KMS-11 (cell line): ENCODE data around the gene AUTS2.

ENCODE experiments used
- H2AFZ ChIP-seq: fragments of 200-600 bp; sonication (generic); 2 replicates; pipeline ENCODE4 v1.6.1; 2016; ENCODE audit warnings: antibody characterized with exemption, mixed run types, low read depth
- H3K27ac ChIP-seq: fragments of 200-600 bp; sonication (generic); 2 replicates; pipeline ENCODE4 v1.6.1; 2016; ENCODE audit warnings: mild to moderate bottlenecking, mixed run types
- H3K27me3 ChIP-seq: fragments of 200-600 bp; sonication (generic); 2 replicates; pipeline ENCODE4 v1.6.1; 2017; ENCODE audit warnings: mild to moderate bottlenecking, low read depth, mixed run types, moderate library complexity; ENCODE audit not compliant: insufficient read depth
- H3K36me3 ChIP-seq: fragments of 200-600 bp; sonication (generic); 2 replicates; pipeline ENCODE4 v1.6.1; 2017; ENCODE audit warnings: mild to moderate bottlenecking, mixed run types; ENCODE audit not compliant: insufficient read depth
- H3K4me1 ChIP-seq: fragments of 200-600 bp; sonication (generic); 2 replicates; pipeline ENCODE4 v1.6.1; 2016; ENCODE audit warnings: mild to moderate bottlenecking, low read depth, mixed run types; ENCODE audit not compliant: poor library complexity, severe bottlenecking
- H3K4me2 ChIP-seq: fragments of 200-600 bp; sonication (generic); 2 replicates; pipeline ENCODE4 v1.7.0; 2016; ENCODE audit warnings: mild to moderate bottlenecking, mixed run types
- H3K4me3 ChIP-seq: fragments of 200-600 bp; sonication (generic); IDR thresholded peaks from 2 replicates; pipeline ENCODE4 v1.6.1; 2017; ENCODE audit warnings: low read depth, low read length, mixed read lengths; ENCODE audit not compliant: insufficient read depth
- H3K79me2 ChIP-seq: fragments of 200-600 bp; sonication (generic); 2 replicates; pipeline ENCODE4 v1.6.1; 2016; ENCODE audit warnings: low read depth, mixed run types; ENCODE audit not compliant: insufficient read depth
- H3K9ac ChIP-seq: fragments of 200-600 bp; sonication (generic); 2 replicates; pipeline ENCODE4 v1.6.1; 2016; ENCODE audit warnings: mild to moderate bottlenecking, mixed run types
- H4K20me1 ChIP-seq: fragments of 200-600 bp; sonication (generic); 2 replicates; pipeline ENCODE4 v1.6.1; 2016; ENCODE audit warnings: mild to moderate bottlenecking, mixed run types; ENCODE audit not compliant: insufficient read depth
- CTCF ChIP-seq: fragments of 200-600 bp; sonication (generic); conservative IDR thresholded peaks from 2 replicates; pipeline ENCODE4 v1.6.1; 2017; ENCODE audit warnings: low read depth, mild to moderate bottlenecking, antibody characterized with exemption, low read length, moderate library complexity, mixed read lengths

AUTS2 gene

GRCh38 chr7:69757528-69757927 is 159.3 kb downstream of the AUTS2 start:
- Histone ChIP-seq H3K4me2 (no peak overlapping the region), H2AFZ (no peak overlapping the region), H3K27ac (no peak overlapping the region), H3K27me3 (no peaks in the 10 kb centered on the region), H3K4me1 (no peaks in the 10 kb centered on the region), H3K4me3 (no peak overlapping the region), H3K9ac (no peak overlapping the region), H3K36me3 (no peaks in the 10 kb centered on the region), H4K20me1 (no peaks in the 10 kb centered on the region), H3K79me2 (no peaks in the 10 kb centered on the region)
- no peak for TF ChIP-seq CTCF

- H4K20me1 ChIP-seq, result no peaks in the 10 kb centered on the region
- TF ChIP-seq CTCF, result no peak
- H3K4me1 ChIP-seq, result no peaks in the 10 kb centered on the region
- no peak overlapping the region for H3K4me2 ChIP-seq
- no peaks in the 10 kb centered on the region for H3K27me3 ChIP-seq
- no peak overlapping the region for H2AFZ ChIP-seq
- H3K36me3 ChIP-seq, result no peaks in the 10 kb centered on the region
- no peak overlapping the region for H3K9ac ChIP-seq
- H3K4me3 ChIP-seq, result no peak overlapping the region
- no peaks in the 10 kb centered on the region for H3K79me2 ChIP-seq
- no peak overlapping the region for H3K27ac ChIP-seq
Observed at GRCh38 chr7:69757981-69758430, 159.7 kb downstream of the AUTS2 start.

GRCh38 chr7:69759373-69759772 is 161.1 kb downstream of the AUTS2 start:
- Histone ChIP-seq H3K36me3 (no peaks in the 10 kb centered on the region), H3K4me1 (no peaks in the 10 kb centered on the region), H3K9ac (no peak overlapping the region), H4K20me1 (no peaks in the 10 kb centered on the region), H2AFZ (no peak overlapping the region), H3K27me3 (no peaks in the 10 kb centered on the region), H3K79me2 (no peaks in the 10 kb centered on the region), H3K27ac (no peak overlapping the region), H3K4me3 (no peak overlapping the region), H3K4me2 (no peak overlapping the region)
- TF ChIP-seq CTCF, result no peak

GRCh38 chr7:69761290-69761922 is 163.1 kb downstream of the AUTS2 start:
- no peak overlapping the region for H2AFZ ChIP-seq
- H3K27me3 ChIP-seq, result no peaks in the 10 kb centered on the region
- no peaks in the 10 kb centered on the region for H3K36me3 ChIP-seq
- no peak overlapping the region for H3K4me2 ChIP-seq
- no peaks in the 10 kb centered on the region for H3K79me2 ChIP-seq
- H3K4me3 ChIP-seq, result no peak overlapping the region
- peaks cover 15% of the 10 kb centered on the region for H3K4me1 ChIP-seq
- no peak overlapping the region for H3K9ac ChIP-seq
- no peaks in the 10 kb centered on the region for H4K20me1 ChIP-seq
- no peak overlapping the region for H3K27ac ChIP-seq
- no peak for TF ChIP-seq CTCF
